Measurements from ENCODE around the gene PPM1D. TPM values are rescaled to one million over a fixed set of nuclear protein-coding genes. Genes with fewer than 3 reads are reported as not detected.
"Not testable (repeated sequence)": the region's sequence is repeated elsewhere in the genome, so short reads cannot be mapped to it uniquely, and the experiment has no call there.

The PPM1D gene
- 10 to 100 TPM; 11.8 to 13.1 TPM for total RNA-seq

- DNase-seq, result peak; percentile 99
- peaks cover 2% of the 10 kb centered on the region for H3K36me3 Mint-ChIP-seq (ENCODE audit: low read depth)
- peak within 1 kb of the TSS; percentile 93 for H3K4me3 Mint-ChIP-seq
- H3K27me3 Mint-ChIP-seq (ENCODE audit: low read depth), result no peaks in the 10 kb centered on the region
- H3K9me3 Mint-ChIP-seq, result no peaks in the 10 kb centered on the region
- peak within 1 kb of the TSS; percentile 95 for H3K27ac Mint-ChIP-seq
- H3K4me1 Mint-ChIP-seq (ENCODE audit: low read depth), result peaks cover 30% of the 10 kb centered on the region
- intact Hi-C loops (cut with micrococcal nuclease), result loop anchor here (1.0 to 10.0 kb wide), 7 partner anchors 75 to 1445 kb away; partner anchors contain the start of genes BCAS3, PRR11, RPS6KB1 and SKA2
- CTCF ChIA-PET, result interaction anchor here (0.9 to 3.5 kb wide), 4 partner anchors 9 to 41 kb away, joined by 3 to 10 read pairs (median 6); no protein-coding TSS in a partner anchor
Observed at GRCh38 chr17:60599620-60600489, at the start of gene PPM1D. TSS of gene PPM1D (plus strand) at chr17:60600193. CDS start at chr17:60600415, 222 bp downstream.

DNA sequence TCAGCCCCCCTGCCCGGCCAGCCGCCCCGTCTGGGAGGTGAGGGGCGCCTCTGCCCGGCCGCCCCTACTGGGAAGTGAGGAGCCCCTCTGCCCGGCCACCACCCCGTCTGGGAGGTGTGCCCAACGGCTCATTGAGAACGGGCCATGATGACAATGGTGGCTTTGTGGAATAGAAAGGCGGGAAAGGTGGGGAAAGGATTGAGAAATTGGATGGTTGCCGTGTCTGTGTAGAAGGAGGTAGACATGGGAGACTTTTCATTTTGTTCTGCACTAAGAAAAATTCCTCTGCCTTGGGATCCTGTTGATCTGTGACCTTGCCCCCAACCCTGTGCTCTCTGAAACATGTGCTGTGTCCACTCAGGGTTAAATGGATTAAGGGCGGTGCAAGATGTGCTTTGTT, 47.7 kb upstream of the PPM1D start:
- H3K36me3 Mint-ChIP-seq (ENCODE audit: low read depth); H3K27me3 Mint-ChIP-seq (ENCODE audit: low read depth); intact Hi-C loops (cut with micrococcal nuclease); DNase-seq; H3K27ac Mint-ChIP-seq; H3K4me1 Mint-ChIP-seq (ENCODE audit: low read depth); CTCF ChIA-PET; H3K9me3 Mint-ChIP-seq; H3K4me3 Mint-ChIP-seq: not testable (repeated sequence)

DNA sequence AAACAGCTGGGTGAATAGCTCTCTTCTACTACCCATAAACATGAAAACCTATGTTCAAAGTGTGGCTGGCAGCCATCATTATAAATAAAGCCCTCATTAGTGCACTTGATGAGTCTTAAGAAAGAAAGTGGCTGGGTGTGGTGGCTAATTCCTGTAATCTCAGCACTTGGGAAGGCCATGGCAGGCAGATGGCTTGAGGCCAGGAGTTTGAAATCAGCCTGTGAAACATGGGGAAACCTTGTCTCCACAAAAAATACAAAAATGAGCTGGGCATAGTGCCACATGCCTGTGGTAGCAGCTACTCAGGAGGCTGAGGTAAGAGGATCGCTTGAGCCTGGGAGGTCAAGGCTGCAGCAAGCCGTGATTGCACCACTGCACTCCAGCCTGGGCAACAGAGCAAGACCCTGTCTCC, 45.6 kb upstream of the PPM1D start:
- H3K36me3 Mint-ChIP-seq (ENCODE audit: low read depth), result peaks cover 10% of the 10 kb centered on the region
- no peak for DNase-seq
- H3K27ac Mint-ChIP-seq, result no peak overlapping the region
- peaks cover 12% of the 10 kb centered on the region for H3K9me3 Mint-ChIP-seq
- intact Hi-C loops (cut with micrococcal nuclease), result no loop called here
- no peaks in the 10 kb centered on the region for H3K27me3 Mint-ChIP-seq (ENCODE audit: low read depth)
- H3K4me3 Mint-ChIP-seq, result no peak overlapping the region
- no peaks in the 10 kb centered on the region for H3K4me1 Mint-ChIP-seq (ENCODE audit: low read depth)
- CTCF ChIA-PET, result no interaction called here

GRCh38 chr17:60555786-60556185, 44.2 kb upstream of the PPM1D start:
- intact Hi-C loops (cut with micrococcal nuclease), result no loop called here
- H3K27ac Mint-ChIP-seq, result no peak overlapping the region
- no peaks in the 10 kb centered on the region for H3K27me3 Mint-ChIP-seq (ENCODE audit: low read depth)
- H3K36me3 Mint-ChIP-seq (ENCODE audit: low read depth), result peaks cover 10% of the 10 kb centered on the region
- H3K4me1 Mint-ChIP-seq (ENCODE audit: low read depth), result no peaks in the 10 kb centered on the region
- CTCF ChIA-PET, result interaction anchor here (0.6 kb wide), 1 partner anchor 34 kb away, joined by 3 read pairs; no protein-coding TSS in a partner anchor
- peaks cover 12% of the 10 kb centered on the region for H3K9me3 Mint-ChIP-seq
- no peak overlapping the region for H3K4me3 Mint-ChIP-seq
- DNase-seq, result no peak

DNA sequence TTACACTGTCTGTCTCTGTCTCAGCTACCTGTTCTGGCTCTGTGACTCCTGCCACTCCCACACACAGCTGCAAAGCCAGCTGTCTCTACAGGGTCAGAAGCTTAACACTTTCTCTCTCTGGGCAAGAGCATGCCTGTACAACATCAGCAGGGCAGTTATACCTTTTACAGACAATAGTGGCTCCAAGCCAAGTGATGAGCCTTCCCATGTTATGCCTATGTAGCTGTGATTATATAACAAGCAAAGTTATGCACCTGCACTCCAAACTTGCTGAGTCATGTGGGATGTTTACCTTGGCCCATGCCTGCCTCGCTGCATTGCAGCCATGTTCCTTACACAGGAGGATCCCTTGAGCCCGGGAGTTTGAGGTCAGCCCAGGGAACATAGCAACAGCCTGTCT, 42.2 kb upstream of the PPM1D start:
- DNase-seq, result no peak
- Mint-ChIP-seq H3K27me3 (ENCODE audit: low read depth) (no peaks in the 10 kb centered on the region), H3K4me3 (no peak overlapping the region), H3K36me3 (ENCODE audit: low read depth) (peaks cover 10% of the 10 kb centered on the region), H3K27ac (no peak overlapping the region), H3K9me3 (peaks cover 12% of the 10 kb centered on the region), H3K4me1 (ENCODE audit: low read depth) (no peaks in the 10 kb centered on the region)
- CTCF ChIA-PET, result interaction anchor here (0.7 to 1.5 kb wide), 2 partner anchors 23 to 137 kb away, joined by 4 read pairs; no protein-coding TSS in a partner anchor
- intact Hi-C loops (cut with micrococcal nuclease), result no loop called here

DNA sequence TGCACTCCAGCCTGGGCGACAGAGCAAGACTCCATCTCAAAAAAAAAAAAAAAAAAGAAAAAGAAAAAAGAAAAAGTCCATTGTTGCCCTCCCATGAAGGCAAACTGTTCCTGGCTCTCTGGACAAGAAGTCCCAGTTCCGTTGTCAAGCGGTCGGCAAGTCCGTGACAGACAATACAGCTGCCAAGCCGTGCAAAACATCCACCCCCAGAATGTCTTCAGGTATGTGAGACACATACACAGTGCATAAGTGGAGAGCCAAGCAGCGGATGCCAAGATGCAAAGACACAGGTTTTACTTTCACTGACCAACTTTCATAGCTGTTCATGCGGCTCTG, 40.4 kb upstream of the PPM1D start:
- Mint-ChIP-seq H3K4me3 (no peak overlapping the region), H3K36me3 (ENCODE audit: low read depth) (peaks cover 10% of the 10 kb centered on the region), H3K27ac (no peak overlapping the region), H3K4me1 (ENCODE audit: low read depth) (no peaks in the 10 kb centered on the region), H3K27me3 (ENCODE audit: low read depth) (no peaks in the 10 kb centered on the region), H3K9me3 (peaks cover 9% of the 10 kb centered on the region)
- no peak for DNase-seq
- intact Hi-C loops (cut with micrococcal nuclease), result no loop called here
- CTCF ChIA-PET, result interaction anchor here (0.6 to 1.3 kb wide), 3 partner anchors 11 to 131 kb away, joined by 3 to 5 read pairs (median 4); no protein-coding TSS in a partner anchor

DNA sequence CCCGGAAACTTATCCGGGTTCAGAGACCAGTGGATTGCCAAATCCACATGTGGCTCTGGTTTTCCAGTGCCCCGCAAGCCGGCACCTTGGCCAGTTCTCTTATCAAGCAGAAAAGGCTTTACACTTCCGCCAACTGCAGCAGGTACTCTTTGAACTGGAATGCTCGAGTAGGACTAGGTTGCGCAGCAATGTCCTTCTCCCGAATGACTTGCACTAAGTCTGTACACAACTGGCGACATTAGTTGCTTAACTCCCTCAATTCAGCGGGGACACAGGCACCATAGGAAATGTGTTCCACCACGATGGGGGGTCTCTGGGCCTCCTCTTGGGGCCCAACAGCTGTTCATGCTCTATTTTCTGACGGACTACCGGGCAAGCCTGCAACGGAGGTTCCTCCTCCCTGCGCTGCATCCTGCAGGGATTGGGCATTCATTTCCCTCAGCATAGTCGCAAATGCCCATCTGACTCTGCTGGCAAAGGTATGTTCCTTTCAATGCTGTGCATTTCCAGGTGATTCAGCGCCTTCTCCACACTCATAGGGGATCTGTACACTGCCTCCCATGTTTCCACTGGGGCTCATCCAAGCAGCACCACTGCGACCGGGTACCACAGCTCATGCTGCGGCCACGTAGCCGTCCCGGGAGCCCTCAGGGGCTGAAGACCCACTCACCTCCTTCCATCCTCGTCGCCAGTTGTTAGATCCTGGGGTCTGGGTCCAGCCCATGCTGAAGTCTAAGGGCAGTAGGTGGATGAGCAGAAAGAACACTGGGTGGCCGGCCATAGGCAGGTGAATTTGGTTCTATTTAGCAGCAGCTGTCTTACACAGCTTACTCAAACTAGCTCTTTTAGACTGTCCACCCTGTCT, 39.8 kb upstream of the PPM1D start:
- Mint-ChIP-seq H3K4me3 (no peak overlapping the region), H3K36me3 (ENCODE audit: low read depth) (peaks cover 10% of the 10 kb centered on the region), H3K4me1 (ENCODE audit: low read depth) (no peaks in the 10 kb centered on the region), H3K27me3 (ENCODE audit: low read depth) (no peaks in the 10 kb centered on the region), H3K27ac (no peak overlapping the region), H3K9me3 (peaks cover 9% of the 10 kb centered on the region)
- CTCF ChIA-PET, result interaction anchor here (0.6 to 1.3 kb wide), 2 partner anchors 10 to 132 kb away, joined by 4 to 5 read pairs; no protein-coding TSS in a partner anchor
- DNase-seq, result no peak
- intact Hi-C loops (cut with micrococcal nuclease), result no loop called here

- no peaks in the 10 kb centered on the region for H3K27me3 Mint-ChIP-seq (ENCODE audit: low read depth)
- H3K36me3 Mint-ChIP-seq (ENCODE audit: low read depth), result peaks cover 10% of the 10 kb centered on the region
- H3K27ac Mint-ChIP-seq, result no peak overlapping the region
- intact Hi-C loops (cut with micrococcal nuclease), result no loop called here
- DNase-seq, result no peak
- H3K9me3 Mint-ChIP-seq, result peaks cover 9% of the 10 kb centered on the region
- CTCF ChIA-PET, result no interaction called here
- no peaks in the 10 kb centered on the region for H3K4me1 Mint-ChIP-seq (ENCODE audit: low read depth)
- H3K4me3 Mint-ChIP-seq, result no peak overlapping the region
Observed at GRCh38 chr17:60560860-60561257, 39.1 kb upstream of the PPM1D start.

- Mint-ChIP-seq H3K27ac (no peak overlapping the region), H3K4me3 (no peak overlapping the region), H3K4me1 (ENCODE audit: low read depth) (no peaks in the 10 kb centered on the region), H3K27me3 (ENCODE audit: low read depth) (no peaks in the 10 kb centered on the region), H3K36me3 (ENCODE audit: low read depth) (peaks cover 7% of the 10 kb centered on the region), H3K9me3 (peaks cover 5% of the 10 kb centered on the region)
- intact Hi-C loops (cut with micrococcal nuclease), result no loop called here
- DNase-seq, result no peak
- CTCF ChIA-PET, result interaction anchor here (0.6 kb wide), 1 partner anchor 14 kb away, joined by 3 read pairs; no protein-coding TSS in a partner anchor
Observed at GRCh38 chr17:60562421-60562820, 37.6 kb upstream of the PPM1D start.

DNA sequence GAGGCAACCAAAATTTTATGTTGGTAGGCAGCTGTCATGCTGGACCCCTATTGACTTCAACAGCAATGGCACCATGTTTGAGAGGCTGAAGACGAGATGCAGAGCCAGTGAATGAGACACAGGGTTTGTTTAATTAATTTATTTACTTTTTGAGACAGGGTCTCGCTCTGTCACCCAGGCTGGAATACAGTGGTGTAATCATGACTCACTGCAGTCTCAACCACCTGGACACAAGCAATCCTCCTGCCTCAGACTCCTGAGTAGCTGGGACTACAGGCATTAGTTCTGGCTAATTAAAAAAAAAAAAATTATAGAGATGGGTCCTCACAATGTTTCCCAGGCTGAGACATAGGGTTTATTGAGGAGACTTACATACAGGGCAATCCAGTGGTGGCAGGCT, 36.2 kb upstream of the PPM1D start:
- Mint-ChIP-seq H3K9me3 (no peaks in the 10 kb centered on the region), H3K36me3 (ENCODE audit: low read depth) (peaks cover 1% of the 10 kb centered on the region), H3K27ac (no peak overlapping the region), H3K4me1 (ENCODE audit: low read depth) (no peaks in the 10 kb centered on the region), H3K27me3 (ENCODE audit: low read depth) (no peaks in the 10 kb centered on the region), H3K4me3 (no peak overlapping the region)
- DNase-seq, result no peak
- CTCF ChIA-PET, result no interaction called here
- intact Hi-C loops (cut with micrococcal nuclease), result no loop called here

DNA sequence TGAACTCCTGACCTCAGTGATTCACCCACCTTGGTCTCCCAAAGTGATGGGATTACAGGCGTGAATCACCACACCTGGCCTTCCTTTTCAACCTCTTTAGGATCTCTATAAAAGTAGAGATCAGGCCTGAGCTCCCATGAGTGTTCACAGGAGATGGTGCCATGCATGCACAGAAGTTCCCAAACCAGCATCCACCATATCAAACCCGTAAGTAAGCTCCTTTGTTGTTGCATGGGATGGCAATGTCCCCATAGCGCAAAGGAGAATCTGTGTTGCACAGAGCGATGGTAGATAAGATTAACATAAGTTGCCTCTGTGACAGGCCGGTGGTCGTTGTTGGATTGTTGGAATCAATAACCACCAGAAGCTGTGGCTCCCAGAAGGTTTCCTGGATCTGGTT, 34.8 kb upstream of the PPM1D start:
- no peaks in the 10 kb centered on the region for H3K27me3 Mint-ChIP-seq (ENCODE audit: low read depth)
- no peaks in the 10 kb centered on the region for H3K9me3 Mint-ChIP-seq
- no peak overlapping the region for H3K27ac Mint-ChIP-seq
- intact Hi-C loops (cut with micrococcal nuclease), result loop anchor here (5.0 kb wide), 1 partner anchor 143 kb away; the partner anchor contains the start of gene CHCT1
- CTCF ChIA-PET, result interaction anchor here (1.5 kb wide), 1 partner anchor 12 kb away, joined by 4 read pairs; no protein-coding TSS in a partner anchor
- H3K36me3 Mint-ChIP-seq (ENCODE audit: low read depth), result no peaks in the 10 kb centered on the region
- no peaks in the 10 kb centered on the region for H3K4me1 Mint-ChIP-seq (ENCODE audit: low read depth)
- no peak overlapping the region for H3K4me3 Mint-ChIP-seq
- DNase-seq, result no peak
